ENCODE data around the gene GNG2. TPM values are rescaled to one million over a fixed set of nuclear protein-coding genes. Genes with fewer than 3 reads are reported as not detected.
"Not testable (repeated sequence)": the region's sequence is repeated elsewhere in the genome, so short reads cannot be mapped to it uniquely, and the experiment has no call there.

GNG2 gene
- total RNA-seq, 1 experiment from 2014 or later: 9.3 TPM

GRCh38 chr14:51897791-51898355, 37.5 kb downstream of the GNG2 start:
- no peak for TF ChIP-seq CTCF (conservative IDR thresholded peaks at IDR 0.05; ENCODE audit: low read depth, low read length)
- no peak for TF ChIP-seq EZH2phosphoT487 (IDR thresholded peaks at IDR 0.05; ENCODE audit: borderline replicate concordance, low read length)
- no peak for TF ChIP-seq EZH2 (IDR thresholded peaks at IDR 0.05; ENCODE audit: low read length, unreplicated experiment)
- CTCF ChIA-PET: no interaction called here
- no peaks in the 10 kb centered on the region for H4K20me1 ChIP-seq (ENCODE audit: low read length)

DNA sequence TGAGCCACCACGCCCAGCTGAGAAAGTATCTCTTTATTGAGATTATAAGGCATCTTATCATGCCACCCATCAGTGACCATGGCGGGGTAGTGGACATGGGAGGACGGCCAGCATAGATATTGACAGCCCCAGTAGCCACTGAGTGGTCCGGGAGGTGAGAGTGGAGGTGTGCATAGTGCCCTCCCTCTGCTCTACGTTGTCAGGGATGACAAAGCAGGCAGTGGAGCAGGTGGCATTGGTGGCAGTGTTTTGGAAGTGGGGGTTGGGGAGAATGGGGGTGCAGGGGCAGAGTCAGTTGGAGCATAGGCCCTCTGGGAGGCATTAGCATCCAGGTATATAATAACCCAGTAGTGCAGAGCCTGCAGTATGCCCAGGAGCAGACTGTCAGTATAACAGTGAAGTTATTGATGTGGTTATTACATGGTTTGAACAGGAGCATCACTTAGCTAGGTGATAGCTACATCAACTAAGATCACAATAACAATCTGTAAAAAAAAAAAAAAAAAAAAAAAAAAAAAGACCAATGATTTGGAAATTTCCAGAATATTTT, 41.1 kb downstream of the GNG2 start:
- no peak for DNase-seq
- peaks cover 5% of the 10 kb centered on the region; the same call in 1 of the 2 replicates for H3K36me3 ChIP-seq (ENCODE audit: low read depth, low read length)
- no peak overlapping the region for H3K4me3 ChIP-seq (ENCODE audit: low read length)
- no peak overlapping the region for H2AFZ ChIP-seq (ENCODE audit: low read length)
- no peak for TF ChIP-seq EZH2phosphoT487 (IDR thresholded peaks at IDR 0.05; ENCODE audit: borderline replicate concordance, low read length)
- no peak for TF ChIP-seq CTCF (conservative IDR thresholded peaks at IDR 0.05; ENCODE audit: low read depth, low read length)
- TF ChIP-seq EZH2 (IDR thresholded peaks at IDR 0.05; ENCODE audit: low read length, unreplicated experiment): no peak
- H3K27ac ChIP-seq (ENCODE audit: low read length): no peak overlapping the region
- ChIA-PET CTCF (interaction anchor here (0.5 kb wide), 1 partner anchor 82 kb away, joined by 3 read pairs; no protein-coding TSS in a partner anchor), POLR2A (ENCODE audit: unreplicated experiment) (no interaction called here)
- no TSS peak for BruUV-seq (replicated peaks)
- H3K27me3 ChIP-seq (ENCODE audit: low read length): no peaks in the 10 kb centered on the region
- no peak for ATAC-seq
- H3K9ac ChIP-seq (ENCODE audit: low read length): no peak overlapping the region
- no peaks in the 10 kb centered on the region for H3K79me2 ChIP-seq (ENCODE audit: low read length)
- H3K4me1 ChIP-seq (ENCODE audit: insufficient read depth, low read length): peaks cover 5% of the 10 kb centered on the region
- H3K9me3 ChIP-seq (ENCODE audit: low read length): peaks cover 10% of the 10 kb centered on the region
- no peaks in the 10 kb centered on the region for H4K20me1 ChIP-seq (ENCODE audit: low read length)
- intact Hi-C loops (cut with micrococcal nuclease): no loop called here
- peaks cover 3% of the 10 kb centered on the region for H3F3A ChIP-seq (ENCODE audit: low read length, unreplicated experiment)
- H3K9me2 ChIP-seq (replicated peaks; ENCODE audit: low read length): no peaks in the 10 kb centered on the region
- H3K4me2 ChIP-seq (ENCODE audit: low read length): no peak overlapping the region

More at GRCh38 chr14:51897791-51898355, 37.5 kb downstream of the GNG2 start:
- no peak overlapping the region for H3K4me2 ChIP-seq (ENCODE audit: low read length)
- no TSS peak for BruUV-seq (replicated peaks)
- H3K9me2 ChIP-seq (replicated peaks; ENCODE audit: low read length): no peaks in the 10 kb centered on the region
- intact Hi-C loops (cut with micrococcal nuclease): no loop called here
- no peaks in the 10 kb centered on the region for H3F3A ChIP-seq (ENCODE audit: low read length, unreplicated experiment)
- no peaks in the 10 kb centered on the region for H3K27me3 ChIP-seq (ENCODE audit: low read length)
- POLR2A ChIA-PET (ENCODE audit: unreplicated experiment): no interaction called here
- H3K4me1 ChIP-seq (ENCODE audit: insufficient read depth, low read length): no peaks in the 10 kb centered on the region
- no peak overlapping the region for H3K9ac ChIP-seq (ENCODE audit: low read length)
- H3K36me3 ChIP-seq (ENCODE audit: low read depth, low read length): no peaks in the 10 kb centered on the region
- no peaks in the 10 kb centered on the region for H3K9me3 ChIP-seq (ENCODE audit: low read length)
- H3K79me2 ChIP-seq (ENCODE audit: low read length): no peaks in the 10 kb centered on the region
- ATAC-seq: no peak
- DNase-seq: no peak
- no peak overlapping the region for H3K27ac ChIP-seq (ENCODE audit: low read length)
- no peak overlapping the region for H3K4me3 ChIP-seq (ENCODE audit: low read length)
- no peak overlapping the region for H2AFZ ChIP-seq (ENCODE audit: low read length)

DNA sequence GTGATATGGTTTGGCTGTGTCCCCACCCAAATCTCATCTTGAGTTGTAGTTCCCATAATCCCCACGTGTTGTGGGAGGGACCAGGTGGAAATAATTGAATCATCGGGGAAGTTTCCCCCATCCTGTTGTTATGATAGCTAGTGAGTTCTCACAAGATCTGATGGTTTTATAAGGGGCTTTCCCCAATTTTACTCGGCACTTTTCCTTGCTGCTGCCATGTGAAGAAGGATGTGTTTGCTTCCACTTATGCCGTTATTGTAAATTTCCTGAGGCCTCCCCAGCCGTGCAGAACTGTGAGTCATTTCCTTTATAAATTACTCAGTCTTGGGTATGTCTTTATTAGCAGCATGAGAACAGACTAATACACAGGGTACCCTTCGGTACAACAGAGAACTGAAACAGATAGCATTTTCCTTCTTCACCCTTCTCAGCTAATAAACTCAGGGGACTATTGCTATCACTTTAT, 45.3 kb downstream of the GNG2 start:
- peak overlapping the region; percentile 44 for H3K4me2 ChIP-seq (ENCODE audit: low read length)
- H3K9me2 ChIP-seq (replicated peaks; ENCODE audit: low read length); H3K79me2 ChIP-seq (ENCODE audit: low read length); H4K20me1 ChIP-seq (ENCODE audit: low read length); BruUV-seq (replicated peaks); H3K4me3 ChIP-seq (ENCODE audit: low read length); H3K4me1 ChIP-seq (ENCODE audit: insufficient read depth, low read length); H2AFZ ChIP-seq (ENCODE audit: low read length); H3K27me3 ChIP-seq (ENCODE audit: low read length); POLR2A ChIA-PET (ENCODE audit: unreplicated experiment); H3F3A ChIP-seq (ENCODE audit: low read length, unreplicated experiment); H3K36me3 ChIP-seq (ENCODE audit: low read depth, low read length): not testable (repeated sequence)
- intact Hi-C loops (cut with micrococcal nuclease): loop anchor here (1.0 to 2.0 kb wide), 4 partner anchors 32 to 82 kb away; partner anchors contain the start of gene GNG2
- DNase-seq (peak; percentile 79), ATAC-seq (peak; percentile 100)
- H3K27ac ChIP-seq (ENCODE audit: low read length): peak overlapping the region; percentile 71
- CTCF ChIA-PET: interaction anchor here (0.6 kb wide), 1 partner anchor 78 kb away, joined by 3 read pairs; no protein-coding TSS in a partner anchor
- H3K9me3 ChIP-seq (ENCODE audit: low read length): peaks cover 10% of the 10 kb centered on the region
- H3K9ac ChIP-seq (ENCODE audit: low read length): peak overlapping the region; percentile 41
